ENCODE results near the gene LPP. TPM values are rescaled to one million over a fixed set of nuclear protein-coding genes. Genes with fewer than 3 reads are reported as not detected.

Gene LPP
- total RNA-seq, 5 donors from 2014 or later (not counting 1 experiment from before 2014, with no cell fraction given): 23.8 to 82.6 (median 39.3) TPM

DNA sequence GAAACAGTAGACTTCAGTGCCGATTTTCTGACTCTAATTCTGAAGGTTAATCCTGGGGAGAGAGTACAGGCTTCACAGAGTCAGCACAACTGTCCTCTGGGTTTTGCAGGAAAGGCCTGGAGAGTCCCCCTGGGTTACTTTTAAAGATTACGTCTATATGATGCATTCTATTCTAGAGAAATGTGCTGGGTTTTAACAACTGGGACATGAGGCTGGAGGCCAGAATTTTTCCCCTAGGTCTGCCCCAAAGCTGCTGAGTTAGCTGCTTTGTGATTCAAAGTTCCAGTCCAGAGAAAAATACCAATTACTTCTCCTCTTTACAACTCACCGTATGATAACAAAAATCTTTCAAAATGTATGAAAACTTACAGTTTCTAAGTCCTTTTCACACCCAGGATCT is 777.1 kb downstream of the LPP start:
- 50% methylated on average over 2 of the region's 3 CpGs for WGBS (ENCODE audit: insufficient coverage)
- Histone ChIP-seq H3K27me3 (replicated peaks in 1 of 2; ENCODE audit: control insufficient read depth in 2 of 2, extremely low read depth in 1 of 2, insufficient read depth in 2 of 2, low read length in 1 of 2) (no peaks in the 10 kb centered on the region), H3K27ac (ENCODE audit: low read length) (no peak overlapping the region), H3K4me1 (ENCODE audit: control insufficient read depth in 1 of 2, extremely low read depth in 1 of 2, insufficient read depth in 2 of 2, low read length in 2 of 2) (no peaks in the 10 kb centered on the region), H3K36me3 (ENCODE audit: control insufficient read depth in 2 of 2, extremely low read depth in 1 of 2, insufficient read depth in 1 of 2, low read length in 1 of 2) (no peaks in the 10 kb centered on the region), H3K9me3 (no peaks in the 10 kb centered on the region), H3K4me3 (ENCODE audit: control insufficient read depth in 1 of 2, extremely low read depth in 1 of 2, low read length in 1 of 2) (no peak overlapping the region)
- ATAC-seq (replicated peaks in 1 of 4) (no peak), DNase-seq (no peak)
- peaks cover 0 to 2% (median 0%) of the 10 kb centered on the region in 3 donors for H3K9me3 Mint-ChIP-seq
- H3K27me3 Mint-ChIP-seq: no peaks in the 10 kb centered on the region
- no peaks in the 10 kb centered on the region for H3K4me1 Mint-ChIP-seq
- no peak overlapping the region for H3K4me3 Mint-ChIP-seq
- CTCF ChIA-PET: no interaction called here
- POLR2A ChIA-PET: no interaction called here
- H3K27ac Mint-ChIP-seq: no peak overlapping the region
- no peaks in the 10 kb centered on the region for H3K36me3 Mint-ChIP-seq

DNA sequence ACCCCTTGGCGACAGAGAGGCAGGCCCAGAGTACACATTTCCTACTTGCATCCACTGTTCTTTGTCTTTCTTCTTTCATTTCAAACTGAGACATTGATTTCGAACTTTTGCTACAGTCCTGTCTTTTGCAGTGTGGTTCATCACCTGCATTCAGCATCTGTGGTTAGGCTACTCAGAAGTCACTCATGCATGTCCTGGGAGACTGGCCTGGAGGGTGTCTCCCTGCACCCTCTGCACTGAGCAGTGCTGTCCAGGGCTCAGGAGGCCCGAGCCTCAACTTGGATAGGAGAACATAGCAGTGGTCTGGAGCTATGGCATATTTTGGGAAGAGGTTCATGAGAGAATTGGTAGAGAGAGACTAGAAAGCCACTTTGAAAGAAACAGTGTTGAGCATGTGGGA is 777.6 kb downstream of the LPP start:
- CTCF ChIA-PET: no interaction called here
- Mint-ChIP-seq H3K4me3 (no peak overlapping the region), H3K36me3 (no peaks in the 10 kb centered on the region), H3K4me1 (no peaks in the 10 kb centered on the region), H3K9me3 (no peaks in the 10 kb centered on the region), H3K27me3 (no peaks in the 10 kb centered on the region), H3K27ac (no peak overlapping the region)
- no peak overlapping the region for H3K27ac ChIP-seq (ENCODE audit: low read length)
- no peaks in the 10 kb centered on the region for H3K36me3 ChIP-seq (ENCODE audit: control insufficient read depth in 2 of 2, extremely low read depth in 1 of 2, insufficient read depth in 1 of 2, low read length in 1 of 2)
- ATAC-seq (replicated peaks in 1 of 4) (no peak), DNase-seq (no peak)
- H3K4me3 ChIP-seq (ENCODE audit: control insufficient read depth in 1 of 2, extremely low read depth in 1 of 2, low read length in 1 of 2): no peak overlapping the region
- H3K4me1 ChIP-seq (ENCODE audit: control insufficient read depth in 1 of 2, extremely low read depth in 1 of 2, insufficient read depth in 2 of 2, low read length in 2 of 2): no peaks in the 10 kb centered on the region
- H3K9me3 ChIP-seq: no peaks in the 10 kb centered on the region
- POLR2A ChIA-PET: no interaction called here
- WGBS (ENCODE audit: insufficient coverage): 79% methylated on average over 3 of the region's 3 CpGs
- H3K27me3 ChIP-seq (replicated peaks in 1 of 2; ENCODE audit: control insufficient read depth in 2 of 2, extremely low read depth in 1 of 2, insufficient read depth in 2 of 2, low read length in 1 of 2): no peaks in the 10 kb centered on the region

GRCh38 chr3:188934989-188935388 is 781.0 kb downstream of the LPP start:
- CTCF ChIA-PET: interaction anchor here (0.7 to 1.2 kb wide), 5 partner anchors 9 to 1196 kb away, joined by 3 to 4 read pairs (median 4); no protein-coding TSS in a partner anchor
- WGBS (ENCODE audit: insufficient coverage): 86% methylated on average over 3 of the region's 5 CpGs
- ATAC-seq (replicated peaks in 1 of 4): no peak
- H3K27me3 ChIP-seq (replicated peaks in 1 of 2; ENCODE audit: control insufficient read depth in 2 of 2, extremely low read depth in 1 of 2, insufficient read depth in 2 of 2, low read length in 1 of 2): no peaks in the 10 kb centered on the region
- Mint-ChIP-seq H3K4me1 (no peaks in the 10 kb centered on the region), H3K36me3 (no peaks in the 10 kb centered on the region), H3K9me3 (no peaks in the 10 kb centered on the region), H3K27ac (no peak overlapping the region), H3K4me3 (no peak overlapping the region), H3K27me3 (peaks cover 0 to 2% of the 10 kb centered on the region in 2 donors)
- H3K4me1 ChIP-seq (ENCODE audit: control insufficient read depth in 1 of 2, extremely low read depth in 1 of 2, insufficient read depth in 2 of 2, low read length in 2 of 2): no peaks in the 10 kb centered on the region
- H3K4me3 ChIP-seq (ENCODE audit: control insufficient read depth in 1 of 2, extremely low read depth in 1 of 2, low read length in 1 of 2): no peak overlapping the region
- no peaks in the 10 kb centered on the region for H3K9me3 ChIP-seq
- no peaks in the 10 kb centered on the region for H3K36me3 ChIP-seq (ENCODE audit: control insufficient read depth in 2 of 2, extremely low read depth in 1 of 2, insufficient read depth in 1 of 2, low read length in 1 of 2)
- DNase-seq: no peak
- H3K27ac ChIP-seq (ENCODE audit: low read length): no peak overlapping the region
- POLR2A ChIA-PET: interaction anchor here in 1 of 2 donors (0.6 to 1.1 kb wide), 3 partner anchors 9 to 1436 kb away, joined by 3 read pairs; no protein-coding TSS in a partner anchor

DNA sequence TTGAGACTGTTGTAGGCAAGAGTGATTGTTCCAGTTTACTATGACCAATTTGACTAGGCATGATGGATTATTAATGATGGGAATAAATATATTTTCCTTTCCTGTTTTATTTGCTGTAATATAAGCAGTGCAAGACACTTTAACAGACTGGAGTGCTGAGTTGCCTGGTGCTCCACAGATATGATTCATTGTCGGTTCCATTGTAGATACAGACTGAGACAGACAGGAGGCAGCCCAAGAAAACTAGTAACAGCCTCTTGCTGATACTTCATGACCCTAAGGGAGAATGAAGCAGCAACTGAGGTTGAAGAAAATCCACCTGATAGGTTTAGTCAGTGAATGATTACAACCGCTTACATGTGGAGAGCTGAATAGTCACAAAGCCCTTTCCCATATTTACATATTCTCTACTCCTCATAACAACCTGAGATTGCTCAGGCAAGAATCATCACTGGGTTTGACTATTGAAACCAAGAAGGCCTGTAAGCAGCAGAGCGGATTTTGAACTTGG is 782.7 kb downstream of the LPP start:
- H3K9me3 Mint-ChIP-seq: no peaks in the 10 kb centered on the region
- ChIA-PET CTCF (interaction anchor here in 1 of 2 donors (0.6 kb wide), 1 partner anchor 236 kb away, joined by 3 read pairs; no protein-coding TSS in a partner anchor), POLR2A (no interaction called here)
- H3K27me3 Mint-ChIP-seq: peaks cover 0 to 2% of the 10 kb centered on the region in 2 donors
- no peak overlapping the region for H3K4me3 ChIP-seq (ENCODE audit: control insufficient read depth in 1 of 2, extremely low read depth in 1 of 2, low read length in 1 of 2)
- 100% methylated on average over 1 of the region's 3 CpGs for WGBS (ENCODE audit: insufficient coverage)
- no peak overlapping the region for H3K27ac ChIP-seq (ENCODE audit: low read length)
- no peaks in the 10 kb centered on the region for H3K4me1 ChIP-seq (ENCODE audit: control insufficient read depth in 1 of 2, extremely low read depth in 1 of 2, insufficient read depth in 2 of 2, low read length in 2 of 2)
- ATAC-seq (replicated peaks in 1 of 4) (no peak), DNase-seq (no peak)
- no peak overlapping the region for H3K27ac Mint-ChIP-seq
- H3K9me3 ChIP-seq: no peaks in the 10 kb centered on the region
- H3K36me3 Mint-ChIP-seq: no peaks in the 10 kb centered on the region
- H3K4me3 Mint-ChIP-seq: no peak overlapping the region
- H3K4me1 Mint-ChIP-seq: no peaks in the 10 kb centered on the region
- no peaks in the 10 kb centered on the region for H3K27me3 ChIP-seq (replicated peaks in 1 of 2; ENCODE audit: control insufficient read depth in 2 of 2, extremely low read depth in 1 of 2, insufficient read depth in 2 of 2, low read length in 1 of 2)
- H3K36me3 ChIP-seq (ENCODE audit: control insufficient read depth in 2 of 2, extremely low read depth in 1 of 2, insufficient read depth in 1 of 2, low read length in 1 of 2): no peaks in the 10 kb centered on the region

DNA sequence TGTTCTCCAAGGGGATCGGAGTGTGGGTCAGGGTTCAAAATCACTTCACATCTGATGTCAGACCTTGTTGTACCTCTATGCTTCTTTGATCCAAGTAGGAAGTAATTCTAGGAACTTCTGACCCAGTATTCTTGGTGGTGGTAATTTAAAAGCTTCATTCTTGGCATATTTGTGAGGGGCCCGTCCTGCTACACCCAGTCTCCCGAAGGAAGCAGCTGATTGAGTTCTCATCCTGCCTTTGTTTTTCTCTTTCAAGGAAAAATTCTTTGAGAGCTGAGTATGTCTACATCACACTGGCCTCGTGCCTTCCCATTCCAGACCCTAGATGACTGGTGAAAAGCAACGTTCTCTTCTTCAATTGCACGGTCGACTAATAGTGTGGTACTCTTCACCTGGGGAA is 783.4 kb downstream of the LPP start:
- Histone ChIP-seq H3K36me3 (ENCODE audit: control insufficient read depth in 2 of 2, extremely low read depth in 1 of 2, insufficient read depth in 1 of 2, low read length in 1 of 2) (no peaks in the 10 kb centered on the region), H3K27me3 (replicated peaks in 1 of 2; ENCODE audit: control insufficient read depth in 2 of 2, extremely low read depth in 1 of 2, insufficient read depth in 2 of 2, low read length in 1 of 2) (no peaks in the 10 kb centered on the region), H3K4me3 (ENCODE audit: control insufficient read depth in 1 of 2, extremely low read depth in 1 of 2, low read length in 1 of 2) (no peak overlapping the region), H3K4me1 (ENCODE audit: control insufficient read depth in 1 of 2, extremely low read depth in 1 of 2, insufficient read depth in 2 of 2, low read length in 2 of 2) (no peaks in the 10 kb centered on the region), H3K27ac (ENCODE audit: low read length) (no peak overlapping the region), H3K9me3 (no peaks in the 10 kb centered on the region)
- H3K27me3 Mint-ChIP-seq: peaks cover 0 to 2% of the 10 kb centered on the region in 2 donors
- ChIA-PET POLR2A (no interaction called here), CTCF (interaction anchor here in 1 of 2 donors (0.6 kb wide), 1 partner anchor 236 kb away, joined by 3 read pairs; no protein-coding TSS in a partner anchor)
- WGBS (ENCODE audit: insufficient coverage): 74% methylated on average over 3 of the region's 7 CpGs
- H3K27ac Mint-ChIP-seq: no peak overlapping the region
- no peak for ATAC-seq (replicated peaks in 1 of 4)
- no peak overlapping the region for H3K4me3 Mint-ChIP-seq
- H3K36me3 Mint-ChIP-seq: no peaks in the 10 kb centered on the region
- H3K4me1 Mint-ChIP-seq: no peaks in the 10 kb centered on the region
- no peak for DNase-seq
- H3K9me3 Mint-ChIP-seq: no peaks in the 10 kb centered on the region

DNA sequence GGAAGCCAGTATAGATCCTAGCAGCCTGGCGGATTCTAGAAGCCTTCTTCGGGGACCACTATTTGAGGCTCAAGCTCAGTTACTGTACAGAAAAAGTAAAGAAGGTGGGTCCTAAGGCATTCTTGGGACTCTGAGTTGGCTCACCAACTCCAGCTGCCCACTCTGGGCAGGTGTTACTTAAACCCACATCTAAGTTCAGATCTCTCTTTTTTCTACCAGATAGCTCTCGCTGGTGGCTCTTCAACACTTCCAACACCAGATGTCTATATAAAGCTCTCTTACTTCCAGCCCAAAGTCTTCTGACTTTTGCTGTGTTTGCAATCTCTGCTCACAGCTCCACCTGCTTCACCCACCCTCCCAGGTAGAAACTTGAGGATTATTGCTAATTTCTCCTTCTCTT is 785.0 kb downstream of the LPP start:
- no peaks in the 10 kb centered on the region for H3K36me3 Mint-ChIP-seq
- no peaks in the 10 kb centered on the region for H3K4me1 Mint-ChIP-seq
- ChIA-PET POLR2A (interaction anchor here (0.6 to 0.7 kb wide), 2 partner anchors 53 to 173 kb away, joined by 3 read pairs; no protein-coding TSS in a partner anchor), CTCF (no interaction called here)
- H3K27me3 Mint-ChIP-seq: peaks cover 0 to 5% of the 10 kb centered on the region in 2 donors
- no peaks in the 10 kb centered on the region for H3K9me3 Mint-ChIP-seq
- no peaks in the 10 kb centered on the region for H3K36me3 ChIP-seq (ENCODE audit: control insufficient read depth in 2 of 2, extremely low read depth in 1 of 2, insufficient read depth in 1 of 2, low read length in 1 of 2)
- H3K4me1 ChIP-seq (ENCODE audit: control insufficient read depth in 1 of 2, extremely low read depth in 1 of 2, insufficient read depth in 2 of 2, low read length in 2 of 2): no peaks in the 10 kb centered on the region
- no peak overlapping the region for H3K4me3 ChIP-seq (ENCODE audit: control insufficient read depth in 1 of 2, extremely low read depth in 1 of 2, low read length in 1 of 2)
- H3K27ac ChIP-seq (ENCODE audit: low read length): no peak overlapping the region
- ATAC-seq (replicated peaks in 1 of 4) (no peak), DNase-seq (no peak)
- no peaks in the 10 kb centered on the region for H3K9me3 ChIP-seq
- H3K27ac Mint-ChIP-seq: no peak overlapping the region
- no peaks in the 10 kb centered on the region for H3K27me3 ChIP-seq (replicated peaks in 1 of 2; ENCODE audit: control insufficient read depth in 2 of 2, extremely low read depth in 1 of 2, insufficient read depth in 2 of 2, low read length in 1 of 2)
- H3K4me3 Mint-ChIP-seq: no peak overlapping the region
- 78% methylated on average over 3 of the region's 3 CpGs for whole genome bisulfite sequencing (ENCODE audit: insufficient coverage)

Measured in T-cell (primary cell).